ENCODE results near the gene NAGK. TPM values are rescaled to one million over a fixed set of nuclear protein-coding genes. Genes with fewer than 3 reads are reported as not detected.

The NAGK gene
- total RNA-seq, result 46.5 and 72.5 TPM in 2 replicates

GRCh38 chr2:71068218-71069035, at the start of gene NAGK:
NAGK (plus strand) TSS chr2:71068648; CDS start chr2:71068684, 36 bp downstream.

Other genes starting within 250 kb of the NAGK start
- gene CLEC4F, start 248.0 kb upstream of the NAGK start, total RNA-seq, result not detected in 2 replicates
- gene CD207, start 232.8 kb upstream of the NAGK start, total RNA-seq, result not detected in 2 replicates
- 3.7 and 5.1 TPM in 2 replicates for gene VAX2, start 168.1 kb upstream of the NAGK start, total RNA-seq
- 0.12 and 1.4 TPM in 2 replicates for gene ATP6V1B1, start 132.7 kb upstream of the NAGK start, total RNA-seq
- gene ANKRD53, start 90.0 kb upstream of the NAGK start, total RNA-seq, result 0.39 and 1.5 TPM in 2 replicates
- gene TEX261, start 73.8 kb upstream of the NAGK start, total RNA-seq, result 30.7 and 37.8 TPM in 2 replicates
- 20.6 and 20.8 TPM in 2 replicates for gene MCEE, start 61.6 kb downstream of the NAGK start, total RNA-seq
- 20.7 and 21.0 TPM in 2 replicates for gene MPHOSPH10, start 62.0 kb downstream of the NAGK start, total RNA-seq
- gene PAIP2B, start 158.5 kb downstream of the NAGK start, total RNA-seq, result 0.54 and 1.00 TPM in 2 replicates

Measured in cardiac ventricle fibroblast (primary cell).